Measurements from ENCODE around the gene COX6B2.

Gene COX6B2

GRCh38 chr19:55362990-55363716, 8.6 kb upstream of the COX6B2 start, which contains the start of gene GARIN5B:
TSS of gene GARIN5B (minus strand) at chr19:55363260. CDS start at chr19:55363066, 194 bp downstream.
- in situ Hi-C loops (cut with MboI; ENCODE audit: low sequenced_read_pairs) = no loop called here

GRCh38 chr19:55362174-55362989, 7.9 kb upstream of the COX6B2 start:
- in situ Hi-C loops (cut with MboI; ENCODE audit: low sequenced_read_pairs) = no loop called here

- in situ Hi-C loops (cut with MboI; ENCODE audit: low sequenced_read_pairs) = no loop called here
These were observed 6.4 kb upstream of the COX6B2 start for GRCh38 chr19:55360902-55361301.

- in situ Hi-C loops (cut with MboI; ENCODE audit: low sequenced_read_pairs) = no loop called here
These were observed 4.7 kb upstream of the COX6B2 start for GRCh38 chr19:55358943-55359908.

GRCh38 chr19:55358493-55358892, 4.0 kb upstream of the COX6B2 start:
- in situ Hi-C loops (cut with MboI; ENCODE audit: low sequenced_read_pairs) = no loop called here

GRCh38 chr19:55355213-55355821, 798 bp upstream of the COX6B2 start:
- in situ Hi-C loops (cut with MboI; ENCODE audit: low sequenced_read_pairs) = no loop called here

- in situ Hi-C loops (cut with MboI; ENCODE audit: low sequenced_read_pairs) = no loop called here
These were observed 469 bp downstream of the COX6B2 start for GRCh38 chr19:55353803-55354697.

- in situ Hi-C loops (cut with MboI; ENCODE audit: low sequenced_read_pairs) = no loop called here
These were observed 1.1 kb downstream of the COX6B2 start for GRCh38 chr19:55353356-55353802.

- in situ Hi-C loops (cut with MboI; ENCODE audit: low sequenced_read_pairs) = no loop called here
These were observed 1.9 kb downstream of the COX6B2 start for GRCh38 chr19:55352549-55353145.

- in situ Hi-C loops (cut with MboI; ENCODE audit: low sequenced_read_pairs) = no loop called here
These were observed 2.5 kb downstream of the COX6B2 start for GRCh38 chr19:55352040-55352439.

- in situ Hi-C loops (cut with MboI; ENCODE audit: low sequenced_read_pairs) = no loop called here
These were observed 3.8 kb downstream of the COX6B2 start for GRCh38 chr19:55350620-55351315.

GRCh38 chr19:55348317-55349034, 6.0 kb downstream of the COX6B2 start:
- in situ Hi-C loops (cut with MboI; ENCODE audit: low sequenced_read_pairs) = no loop called here

- in situ Hi-C loops (cut with MboI; ENCODE audit: low sequenced_read_pairs) = no loop called here
These were observed 7.0 kb downstream of the COX6B2 start for GRCh38 chr19:55347442-55348009.

GRCh38 chr19:55346725-55347441, 7.6 kb downstream of the COX6B2 start:
- in situ Hi-C loops (cut with MboI; ENCODE audit: low sequenced_read_pairs) = no loop called here

GRCh38 chr19:55345818-55346724, 8.4 kb downstream of the COX6B2 start:
- in situ Hi-C loops (cut with MboI; ENCODE audit: low sequenced_read_pairs) = no loop called here
